Occipital lobe (tissue), 2 donors: ENCODE results near the gene COX19. TPM values are rescaled to one million over a fixed set of nuclear protein-coding genes. Genes with fewer than 3 reads are reported as not detected.
"Not testable (repeated sequence)": the region's sequence is repeated elsewhere in the genome, so short reads cannot be mapped to it uniquely, and the experiment has no call there.

Source experiments
- DNase-seq: peaks from one replicate; lab custom pipeline; 2025; lab: John Stamatoyannopoulos, UW
- total RNA-seq: library from RNA; depleted of rRNA; stranded (reverse); fragments of >200 nt; gene quantifications from one replicate; pipeline ENCODE4 v1.2.3, GENCODE V29; 2014

COX19 gene
- total RNA-seq, 1 donor from 2014 or later = 16.4 TPM

DNA sequence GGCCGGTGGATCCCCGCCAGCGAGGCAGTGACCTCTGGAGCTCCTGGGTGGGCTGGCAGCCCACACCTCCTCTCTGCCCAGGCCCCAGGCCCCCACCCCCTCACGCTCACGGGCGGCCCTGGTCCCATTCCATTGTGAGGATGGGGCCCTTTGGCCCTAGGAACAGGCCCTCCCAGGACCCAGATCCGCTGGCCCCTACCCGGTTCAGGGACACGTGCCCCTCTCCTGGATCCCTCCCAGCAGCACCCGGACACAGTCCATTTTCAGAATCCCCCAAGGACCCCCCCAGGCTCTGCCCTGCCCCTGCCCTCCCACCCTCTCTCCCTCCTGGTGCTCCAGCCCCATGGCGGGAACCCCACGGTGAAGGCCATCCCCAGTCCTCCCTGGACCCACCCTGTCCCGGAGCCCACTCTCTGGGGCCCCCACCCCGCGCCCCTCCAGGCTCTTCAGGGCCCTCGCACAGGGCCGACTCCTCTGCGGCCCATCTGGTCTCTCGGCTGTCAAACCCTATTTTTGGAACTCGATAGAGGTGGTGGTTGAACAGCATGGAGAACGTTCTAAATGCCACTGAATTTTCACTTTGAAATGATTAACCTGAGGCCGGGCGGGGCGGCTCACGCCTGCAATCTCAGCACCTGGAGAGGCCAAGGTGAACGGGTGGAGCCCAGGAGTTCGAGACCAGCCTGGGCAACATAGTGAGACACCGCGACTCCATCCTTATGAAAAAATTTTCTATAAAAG lies 28.9 kb downstream of the COX19 start:
- no peak for DNase-seq

DNA sequence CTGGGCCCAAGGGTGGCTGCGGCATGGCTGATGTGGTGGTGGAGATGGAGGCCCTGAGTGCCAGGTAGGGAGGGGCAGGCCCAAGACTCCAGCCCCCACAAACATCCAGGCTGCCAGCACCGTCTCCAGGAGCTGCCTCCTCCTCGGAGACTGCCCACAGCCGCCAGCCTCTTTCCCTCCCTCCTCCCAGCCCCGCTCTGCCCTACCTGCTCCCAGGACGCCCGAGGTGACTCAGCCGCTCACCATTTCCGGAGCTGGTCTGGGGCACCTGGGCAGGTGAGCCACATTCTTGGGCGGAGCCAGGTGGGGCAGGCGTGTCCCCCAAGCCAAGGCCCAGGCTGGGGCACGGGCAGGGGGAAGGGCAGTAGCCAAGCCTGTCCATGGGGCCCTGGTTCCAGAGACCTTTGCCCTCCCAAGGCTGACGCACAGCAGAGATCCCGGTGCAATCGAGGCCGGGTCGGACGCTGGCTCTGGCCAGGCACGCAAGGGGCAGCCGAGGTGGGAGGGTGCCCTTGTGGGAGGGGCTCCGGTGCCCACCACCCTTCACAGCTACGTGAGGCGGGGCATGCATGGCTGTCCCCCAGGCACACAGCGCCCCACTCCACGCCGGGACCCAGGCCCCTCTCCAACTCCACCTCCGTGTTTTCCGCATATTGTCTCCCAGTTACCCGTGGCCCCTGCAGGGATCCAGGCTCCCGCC lies 29.6 kb downstream of the COX19 start:
- no peak for DNase-seq

DNA sequence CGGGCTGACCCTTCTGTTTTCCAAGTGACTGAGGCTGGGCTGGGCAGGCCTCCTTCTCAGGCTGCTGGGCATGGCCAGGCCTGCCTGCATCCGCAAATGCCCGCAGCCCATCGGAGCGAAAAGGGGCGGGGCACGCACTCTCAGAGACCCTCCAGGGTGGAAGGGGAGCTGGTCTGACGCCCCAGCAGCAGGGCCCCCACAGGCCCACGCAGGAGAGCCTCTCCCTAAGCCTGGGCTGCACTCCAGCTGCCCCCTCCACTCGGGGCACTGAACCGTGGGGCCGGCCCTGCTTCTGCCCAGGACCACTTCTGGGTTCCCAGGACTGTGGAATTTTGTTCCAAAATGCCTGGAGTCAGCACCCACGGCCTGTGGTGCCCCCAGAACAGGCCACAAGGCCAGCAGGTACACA lies 30.2 kb downstream of the COX19 start:
- no peak for DNase-seq

- no peak for DNase-seq
These were observed 30.6 kb downstream of the COX19 start for GRCh38 chr7:944744-945143.

DNA sequence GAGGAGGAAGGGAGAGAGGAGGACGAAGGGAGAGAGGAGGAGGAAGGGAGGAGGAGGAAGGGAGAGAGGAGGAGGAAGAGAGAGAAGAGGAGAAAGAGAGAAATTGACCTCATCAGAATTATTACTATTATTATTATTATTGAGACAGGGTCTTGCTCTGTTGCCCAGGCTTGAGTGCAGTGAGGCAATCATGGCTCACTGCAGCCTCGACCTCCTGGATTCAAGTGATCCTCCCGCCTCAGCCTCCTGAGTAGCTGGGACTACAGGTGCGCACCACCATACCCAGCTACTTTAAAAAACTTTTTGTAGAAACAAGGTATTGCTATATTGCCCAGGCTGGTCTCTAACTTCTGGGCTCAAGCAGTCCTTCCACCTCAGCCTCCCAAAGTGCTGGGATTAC lies 31.6 kb downstream of the COX19 start:
- DNase-seq = not testable (repeated sequence)

- no peak for DNase-seq
These were observed 34.5 kb downstream of the COX19 start for GRCh38 chr7:940599-941408.

- no peak for DNase-seq
These were observed 35.5 kb downstream of the COX19 start for GRCh38 chr7:939843-940242.

DNA sequence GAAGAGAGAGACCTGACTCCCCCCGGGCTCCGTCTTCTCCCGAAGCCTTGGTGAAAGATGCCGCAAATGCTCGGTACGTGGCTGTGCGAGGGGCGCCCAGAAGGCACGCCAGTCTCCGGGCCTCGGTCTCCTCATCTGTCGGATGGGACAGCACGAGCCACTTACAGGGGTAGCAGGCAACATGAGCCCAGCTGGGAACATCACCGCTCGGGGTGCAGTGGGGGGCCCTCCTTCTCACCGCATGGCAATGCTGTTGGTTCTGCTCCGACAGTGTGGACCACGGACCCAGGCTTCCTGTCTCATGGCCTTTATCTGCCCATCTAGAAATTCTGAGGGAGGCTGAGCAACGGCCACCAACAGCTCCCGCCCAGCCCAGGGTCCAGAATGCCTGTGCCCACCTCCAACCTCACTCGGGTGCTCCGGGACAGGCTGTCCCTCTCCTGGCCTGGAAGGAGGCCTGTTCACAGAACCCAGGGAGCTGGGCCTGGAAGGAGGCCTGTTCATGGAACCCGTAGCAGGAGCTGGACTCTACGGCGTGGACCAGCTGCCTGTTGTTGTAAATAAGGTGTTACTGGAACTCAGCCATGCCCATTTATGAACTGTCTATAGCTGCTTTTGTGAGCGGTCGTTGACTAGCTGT lies 36.7 kb downstream of the COX19 start:
- no peak for DNase-seq

GRCh38 chr7:937856-938484 lies 37.4 kb downstream of the COX19 start:
- no peak for DNase-seq

DNA sequence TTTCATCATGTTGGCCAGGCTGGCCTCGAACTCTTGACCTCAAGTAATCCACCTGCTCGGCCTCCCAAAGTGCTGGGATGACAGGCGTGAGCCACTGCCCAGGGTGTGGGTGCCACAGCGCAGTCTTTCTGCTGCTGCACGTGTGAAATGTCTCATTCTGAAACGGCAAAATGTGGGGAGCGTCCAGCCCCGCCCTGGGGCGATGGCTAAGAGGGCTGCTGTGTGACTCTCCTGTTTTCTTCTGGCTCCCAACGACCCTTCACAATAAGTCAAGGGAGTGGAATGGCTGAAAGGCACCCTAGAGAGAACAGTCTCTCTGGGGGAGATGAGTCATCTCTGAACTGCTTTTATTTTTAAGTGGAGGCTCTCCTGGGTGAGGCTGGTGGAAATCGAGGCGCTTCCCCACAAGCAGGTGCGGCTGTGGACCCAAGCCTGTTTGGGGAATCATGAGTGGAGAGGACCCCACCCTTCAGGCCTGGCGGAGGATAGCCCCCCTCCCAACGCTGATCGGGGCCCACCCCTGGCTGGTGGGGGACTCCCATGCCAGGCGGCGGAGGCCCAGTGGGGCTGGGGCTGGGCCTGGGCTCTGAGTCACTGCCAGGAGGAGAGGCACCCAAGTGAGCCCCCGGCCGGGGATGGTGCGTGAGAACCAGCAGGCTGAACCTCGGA lies 38.8 kb downstream of the COX19 start:
- no peak for DNase-seq

DNA sequence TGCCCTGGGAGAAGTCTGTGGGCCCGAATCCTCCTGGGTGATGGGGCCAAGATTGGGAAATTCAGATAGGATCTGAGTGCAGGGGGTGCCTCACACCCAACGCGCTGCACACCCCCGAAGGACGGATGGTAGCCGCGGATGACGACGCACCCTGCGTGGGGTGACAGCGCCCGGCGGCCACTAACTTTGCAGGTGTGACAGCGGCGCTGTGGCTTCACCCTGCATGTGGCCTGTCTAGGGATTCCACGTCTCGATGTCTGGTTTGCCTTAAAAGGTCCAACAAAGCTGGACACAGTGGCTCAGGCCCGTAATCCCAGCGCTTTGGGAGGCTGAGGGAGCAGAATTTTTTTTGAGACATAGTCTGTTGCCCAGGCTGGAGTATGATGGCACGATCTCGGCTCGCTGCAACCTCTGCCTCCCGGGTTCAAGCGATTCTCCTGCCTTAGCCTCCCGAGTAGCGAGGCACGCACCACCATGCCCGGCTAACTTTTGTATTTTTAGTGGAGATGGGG lies 39.4 kb downstream of the COX19 start:
- DNase-seq = no peak

DNA sequence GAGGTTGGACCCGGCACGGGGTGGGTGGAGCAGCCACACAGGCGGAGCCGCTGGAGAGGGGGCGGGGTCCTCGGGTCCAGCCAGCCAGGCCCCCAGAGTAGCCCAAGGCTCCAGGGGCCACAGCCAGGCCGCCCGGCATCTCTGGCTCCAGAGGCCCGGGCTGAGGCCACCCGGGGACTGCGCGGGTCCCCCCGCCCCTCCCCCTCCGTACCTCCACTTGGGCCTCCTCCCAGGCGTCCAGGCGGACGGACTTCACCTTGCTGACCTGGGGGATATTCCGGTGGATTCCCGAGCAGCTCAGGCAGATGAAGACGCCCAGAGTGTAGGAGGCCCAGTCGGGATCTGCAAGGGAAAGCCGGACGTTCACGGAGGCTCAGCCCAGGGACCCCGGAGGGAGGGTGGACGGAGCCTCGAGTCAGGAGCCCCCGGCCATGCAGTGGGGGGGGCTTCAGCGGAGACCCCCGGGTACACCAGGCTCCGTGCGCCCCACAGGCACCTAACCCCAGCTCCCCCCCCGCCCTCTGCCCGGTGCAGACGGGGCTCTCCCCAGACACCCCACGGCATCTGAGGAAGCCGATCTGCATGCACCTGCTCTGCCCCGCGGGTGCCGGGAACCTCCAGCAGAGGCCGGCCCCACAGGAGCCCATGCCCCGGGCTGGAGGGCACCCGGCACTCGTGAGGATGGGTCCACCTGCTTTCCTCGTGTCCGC lies 40.0 kb downstream of the COX19 start:
- no peak for DNase-seq

- no peak for DNase-seq
These were observed 40.7 kb downstream of the COX19 start for GRCh38 chr7:934469-935163.

- no peak for DNase-seq
These were observed 42.7 kb downstream of the COX19 start for GRCh38 chr7:932651-932975.

DNA sequence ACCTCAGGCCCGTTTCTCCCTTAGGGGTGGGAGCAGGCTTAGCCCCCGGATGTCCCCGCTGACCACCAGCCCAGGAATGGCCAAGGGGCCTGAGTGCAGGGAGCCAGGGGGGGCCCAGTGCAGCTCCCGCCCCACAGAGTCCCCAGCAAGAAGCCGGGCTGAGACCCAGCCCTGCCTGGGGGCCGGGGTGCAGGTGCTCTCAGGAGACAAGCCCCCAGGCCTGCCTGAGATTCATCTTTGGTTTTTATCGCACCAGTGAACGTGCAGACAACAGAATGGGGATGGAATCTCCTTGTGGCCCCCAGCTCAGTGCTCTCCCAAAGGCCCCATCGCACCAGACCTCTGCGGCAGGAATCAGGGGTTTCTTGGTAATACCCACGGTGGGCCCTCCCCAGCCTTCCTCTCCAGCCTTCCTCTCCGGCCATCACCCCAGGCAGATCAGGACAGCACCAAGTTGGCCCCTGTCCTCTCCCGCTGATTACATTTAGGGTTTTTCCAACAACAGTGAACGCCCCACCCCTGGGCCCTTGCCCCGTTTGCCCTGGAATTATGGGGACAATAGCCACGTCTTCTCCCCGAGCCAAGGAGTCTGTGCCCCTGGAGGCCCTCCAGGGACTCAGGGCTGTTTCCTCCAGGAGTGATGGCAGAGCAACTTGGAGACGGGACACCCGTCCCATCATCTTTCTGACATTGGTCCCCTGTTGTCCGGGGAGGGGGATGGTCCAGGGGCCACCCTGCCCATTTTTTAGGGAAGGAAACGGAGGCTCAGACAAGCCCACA lies 43.3 kb downstream of the COX19 start:
- no peak for DNase-seq

DNA sequence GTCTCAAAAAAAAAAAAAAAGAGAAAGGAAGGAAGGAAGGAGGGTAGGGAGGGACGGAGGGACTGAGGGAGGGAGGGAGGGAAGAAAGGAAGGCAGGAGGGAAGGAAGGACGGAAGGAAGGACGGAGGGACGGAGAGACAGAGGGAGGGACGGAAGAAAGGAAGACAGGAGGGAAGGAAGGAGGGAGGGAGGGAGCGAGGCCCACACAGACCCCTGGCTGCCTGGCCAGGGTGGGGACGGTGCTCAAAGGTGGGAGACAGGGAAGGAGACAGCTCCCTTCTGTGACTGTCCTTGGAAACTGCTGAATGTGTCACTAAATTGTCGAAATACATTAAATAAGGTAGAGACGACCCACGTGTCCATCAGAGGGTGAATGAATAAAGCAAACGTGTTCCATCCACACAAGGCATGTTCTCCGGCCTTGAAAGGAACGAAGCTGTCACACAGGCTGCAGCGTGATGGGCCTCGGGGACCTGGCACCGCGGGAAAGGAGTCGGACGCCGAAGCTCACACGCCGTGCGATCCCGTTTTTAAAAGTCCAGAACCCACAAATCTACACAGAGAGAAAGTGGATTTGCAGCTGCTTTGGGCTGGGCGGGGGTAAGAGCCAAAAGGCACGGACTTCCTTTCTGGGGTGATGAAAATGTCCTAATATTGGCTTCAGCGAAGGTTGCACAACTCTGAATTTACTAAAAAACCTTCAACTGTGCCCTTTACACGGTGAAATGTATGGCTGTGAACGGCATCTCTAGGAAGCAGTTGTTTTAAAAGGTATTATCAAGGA lies 44.2 kb downstream of the COX19 start:
- DNase-seq = no peak

GRCh38 chr7:929311-929711 lies 46.0 kb downstream of the COX19 start:
- no peak for DNase-seq
